HG03521 (cell line): ENCODE data around the gene NUDCD2.
"Not testable (repeated sequence)": the region's sequence is repeated elsewhere in the genome, so short reads cannot be mapped to it uniquely, and the experiment has no call there.

Experiments
- ATAC-seq: cut with Tn5 transposase; IDR thresholded peaks from one replicate; pipeline ENCODE4 v1.9.1; 2021; ENCODE audit warnings: mild to moderate bottlenecking, moderate library complexity; ENCODE audit not compliant: unreplicated experiment

The NUDCD2 gene

DNA sequence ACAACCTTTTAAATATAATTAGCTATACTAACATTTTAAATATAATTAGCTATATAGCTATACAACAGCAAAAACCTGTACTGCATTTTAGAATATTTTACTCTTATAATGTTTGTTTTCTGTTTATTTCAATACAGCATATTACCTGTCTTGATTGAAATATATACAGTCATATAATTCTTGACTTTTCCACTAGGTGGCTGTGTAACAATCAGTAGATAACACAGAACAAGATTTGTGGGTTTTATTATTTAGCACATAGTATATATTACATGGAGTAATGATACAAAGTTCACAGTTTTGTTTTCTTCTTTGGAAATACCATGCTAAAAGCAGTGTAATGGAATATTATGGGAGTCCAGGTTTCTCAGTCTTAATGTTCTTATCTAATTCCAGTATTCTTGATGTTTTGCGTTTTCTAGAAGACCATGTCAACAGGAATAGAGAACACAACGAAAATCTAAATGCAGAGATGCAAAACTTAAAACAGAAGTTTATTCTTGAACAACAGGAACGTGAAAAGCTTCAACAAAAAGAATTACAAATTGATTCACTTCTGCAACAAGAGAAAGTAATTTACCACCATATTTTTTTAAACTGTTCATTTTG lies 13.8 kb upstream of the NUDCD2 start:
- ATAC-seq, result peak; percentile 80

DNA sequence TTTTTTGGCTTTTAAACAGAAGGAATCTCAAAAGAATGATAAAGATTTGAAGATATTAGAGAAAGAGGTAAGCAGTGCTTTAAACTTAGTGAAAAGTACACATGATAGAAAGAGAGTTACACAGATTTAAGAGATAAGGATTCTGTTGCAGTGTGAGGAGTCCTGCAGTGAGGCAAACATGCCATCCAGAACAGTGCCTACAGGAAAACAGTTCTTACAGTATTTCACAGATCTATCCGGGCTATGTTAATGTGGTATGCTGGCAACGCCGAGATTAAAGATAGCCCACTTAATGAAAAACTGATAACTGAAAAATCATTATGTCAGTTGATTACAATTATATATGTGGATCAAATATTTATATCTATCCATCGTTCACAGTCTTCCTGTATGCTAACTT lies 7.8 kb upstream of the NUDCD2 start:
- ATAC-seq, result no peak

DNA sequence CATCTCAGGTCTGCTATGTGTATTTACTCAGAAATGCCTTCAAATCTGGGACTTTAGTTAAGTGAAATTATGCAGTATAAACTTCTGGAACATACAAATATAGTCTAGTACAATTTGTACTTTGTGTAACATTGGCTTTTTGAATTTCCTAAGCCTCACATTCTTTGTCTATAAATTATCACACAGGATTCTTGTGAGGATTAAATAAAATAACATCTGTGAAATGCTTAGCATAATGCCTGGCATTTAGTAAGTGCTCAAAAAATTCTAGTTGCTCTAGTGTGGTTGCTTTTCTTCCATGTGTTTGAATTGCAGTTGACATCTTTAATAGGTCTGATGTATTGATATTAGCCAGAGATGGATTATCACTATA lies 3.1 kb upstream of the NUDCD2 start:
- no peak for ATAC-seq

DNA sequence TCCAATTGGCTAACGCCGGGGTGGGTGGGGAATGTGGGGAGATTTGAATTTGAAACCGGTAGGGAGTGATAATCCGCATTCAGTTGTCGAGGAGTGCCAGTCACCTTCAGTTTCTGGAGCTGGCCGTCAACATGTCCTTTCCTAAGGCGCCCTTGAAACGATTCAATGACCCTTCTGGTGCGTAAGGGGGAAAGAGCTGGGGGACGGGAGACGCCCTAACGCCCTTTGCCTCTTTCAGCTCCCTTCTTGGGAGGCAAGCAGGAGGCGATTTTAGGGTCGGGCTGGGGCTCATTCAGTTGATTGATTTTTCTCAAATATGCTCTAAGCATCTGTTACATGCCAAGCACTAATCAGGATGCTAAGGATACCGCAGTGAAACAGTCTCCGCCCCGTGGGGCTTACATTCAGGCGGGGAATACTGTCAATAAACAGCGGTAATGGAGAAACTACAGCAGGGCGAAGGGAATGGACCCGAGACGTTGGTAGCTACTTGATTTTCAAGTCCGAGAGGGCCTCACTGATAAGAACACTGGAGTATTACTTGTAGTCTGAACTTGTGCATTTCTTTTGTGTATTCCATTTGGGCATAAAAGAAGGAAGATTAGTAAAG lies 765 bp upstream of the NUDCD2 start, which contains the start of gene HMMR:
Gene HMMR, plus strand, starts transcription at position 71 of the 610 bp plus-strand sequence. Its CDS starts 61 bp downstream, at position 132.
- ATAC-seq, result no peak

DNA sequence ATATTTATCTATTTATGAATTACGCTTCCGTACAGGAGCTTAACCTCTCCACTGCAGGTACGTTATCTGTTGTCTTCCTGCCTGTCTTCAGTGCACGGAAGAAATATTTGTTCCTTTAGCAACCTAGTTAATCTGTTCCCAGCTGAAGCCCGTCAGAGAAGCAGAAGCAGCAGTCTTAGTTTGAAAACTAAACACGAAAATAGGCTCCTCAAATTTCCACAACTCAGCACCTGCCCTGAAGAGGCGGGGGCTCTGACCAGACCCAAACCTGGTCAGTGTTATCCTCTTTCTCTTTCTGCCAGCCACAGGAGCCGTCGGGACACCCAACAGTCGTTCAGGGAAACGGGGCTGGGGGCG lies 462 bp downstream of the NUDCD2 start:
- peak; percentile 3 for ATAC-seq

DNA sequence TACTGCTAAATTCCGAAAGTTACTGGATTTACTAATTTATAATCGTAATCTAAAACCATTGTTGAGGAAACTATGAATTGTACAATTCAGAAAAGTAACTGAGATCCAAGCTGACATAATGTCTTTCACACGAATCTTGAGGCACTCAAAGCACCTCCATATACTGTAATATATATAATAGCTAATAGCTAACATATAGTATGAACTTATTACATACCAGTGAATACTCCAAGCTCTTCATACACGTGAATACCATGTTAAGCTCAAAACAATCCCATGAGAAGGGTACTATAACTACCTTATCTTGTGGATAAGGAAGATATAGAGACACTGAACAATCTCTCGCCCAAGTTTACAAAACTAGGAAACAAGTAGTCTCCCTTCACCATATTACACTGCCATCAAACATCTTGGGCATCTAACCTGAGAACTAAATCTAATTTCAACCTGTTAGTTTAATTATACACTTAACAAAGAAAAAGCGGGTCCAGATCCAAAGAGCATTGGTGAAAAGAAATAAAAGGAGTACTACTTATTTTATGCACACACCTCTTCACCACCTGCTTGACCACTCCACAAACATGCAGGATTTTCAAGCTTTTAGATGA lies 1.0 kb downstream of the NUDCD2 start:
- ATAC-seq, result no peak

DNA sequence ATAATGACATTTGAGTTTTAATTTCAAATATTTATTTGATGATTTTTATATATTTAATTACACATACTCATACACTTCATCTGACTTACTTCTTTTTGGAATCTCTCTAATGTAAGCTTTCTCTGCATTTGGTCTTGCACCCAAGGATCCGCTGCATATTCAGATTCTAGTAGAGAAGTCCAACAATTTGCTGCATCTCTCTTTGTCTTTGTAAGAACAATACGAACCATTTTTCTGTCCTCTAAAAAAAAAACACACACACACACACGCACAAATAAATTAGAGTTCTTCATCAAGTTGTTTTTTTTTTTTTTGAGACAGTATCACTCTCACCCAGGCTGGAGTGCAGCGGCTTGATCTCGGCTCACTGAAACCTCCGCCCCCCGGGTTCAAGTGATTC lies 3.1 kb downstream of the NUDCD2 start:
- no peak for ATAC-seq

DNA sequence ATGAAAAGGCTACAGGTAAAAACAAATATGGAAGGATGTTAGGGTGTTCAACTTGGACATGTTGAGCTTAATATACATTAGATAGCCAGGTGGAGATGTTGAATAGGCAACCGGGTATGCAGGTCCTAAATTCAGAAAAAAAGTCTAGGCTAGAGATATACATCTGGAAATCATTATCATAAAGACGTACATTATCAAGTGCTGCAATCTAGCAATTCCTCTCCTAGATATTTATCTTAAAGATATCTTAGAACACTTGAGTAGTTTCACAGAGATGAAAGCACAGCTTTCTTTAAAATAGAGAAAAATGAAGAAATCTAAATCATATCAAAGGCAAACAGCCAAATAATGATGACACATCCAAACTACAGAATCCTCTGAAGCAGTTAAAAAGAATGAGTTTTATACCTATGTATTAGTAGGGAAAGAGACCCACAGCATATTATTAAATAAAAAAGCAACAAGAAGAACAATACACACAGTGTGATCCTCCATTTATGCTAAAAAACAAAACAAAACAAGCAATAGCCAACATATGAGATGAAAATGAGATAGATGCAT lies 3.8 kb downstream of the NUDCD2 start:
- ATAC-seq, result no peak

DNA sequence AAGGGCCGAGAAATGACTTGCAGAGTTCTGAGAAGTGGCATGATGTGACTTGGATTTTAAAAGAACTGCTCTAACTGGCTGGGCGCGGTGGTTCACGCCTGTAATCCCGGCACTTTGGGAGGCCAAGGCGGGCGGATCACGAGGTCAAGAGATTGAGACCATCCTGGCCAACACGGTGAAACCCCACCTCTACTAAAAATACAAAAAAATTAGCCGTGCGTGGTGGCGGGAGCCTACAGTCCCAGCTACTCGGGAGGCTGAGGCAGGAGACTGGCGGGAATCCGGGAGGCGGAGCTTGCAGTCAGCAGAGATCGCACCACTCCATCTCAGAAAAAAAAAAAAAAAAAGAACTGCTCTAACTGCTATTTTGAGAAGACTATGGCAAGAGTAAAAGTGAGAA lies 4.5 kb downstream of the NUDCD2 start:
- not testable (repeated sequence) for ATAC-seq

DNA sequence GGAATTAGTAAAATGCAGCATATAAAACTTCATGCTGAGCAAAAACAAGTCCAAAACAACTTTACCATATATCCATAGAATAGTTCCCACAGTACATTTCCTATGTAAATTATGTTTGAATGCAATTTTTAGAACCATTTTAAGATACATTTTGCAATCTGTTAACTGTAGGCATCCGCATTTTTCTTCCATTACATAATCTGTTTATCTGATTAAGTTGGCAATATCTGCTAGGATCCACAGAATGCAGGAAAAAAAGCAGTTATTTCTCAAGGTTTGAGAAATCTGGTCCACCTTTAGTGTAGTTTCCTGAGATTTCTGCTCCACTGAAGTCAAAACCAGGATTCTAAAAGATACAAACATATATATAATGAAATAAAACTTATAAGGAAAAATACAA lies 6.2 kb downstream of the NUDCD2 start:
- ATAC-seq, result no peak

DNA sequence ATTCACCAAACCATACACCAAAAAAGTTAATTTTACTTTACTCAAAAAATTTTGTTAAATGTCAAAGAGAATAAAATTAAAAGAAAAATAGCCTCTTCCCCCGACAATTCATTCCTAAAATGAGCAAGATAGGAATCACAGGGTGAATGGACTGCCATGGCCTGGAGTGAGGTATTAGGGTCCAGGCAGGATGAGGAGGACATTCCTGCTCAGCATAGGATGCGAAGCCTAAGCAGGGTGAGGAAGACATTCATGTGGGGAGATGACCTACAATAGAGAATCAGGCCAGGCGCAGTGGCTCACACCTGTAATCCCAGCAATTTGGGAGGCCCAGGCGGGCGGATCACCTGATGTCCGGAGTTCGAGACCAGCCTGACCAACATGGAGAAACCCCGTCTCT lies 8.4 kb downstream of the NUDCD2 start:
- no peak for ATAC-seq

DNA sequence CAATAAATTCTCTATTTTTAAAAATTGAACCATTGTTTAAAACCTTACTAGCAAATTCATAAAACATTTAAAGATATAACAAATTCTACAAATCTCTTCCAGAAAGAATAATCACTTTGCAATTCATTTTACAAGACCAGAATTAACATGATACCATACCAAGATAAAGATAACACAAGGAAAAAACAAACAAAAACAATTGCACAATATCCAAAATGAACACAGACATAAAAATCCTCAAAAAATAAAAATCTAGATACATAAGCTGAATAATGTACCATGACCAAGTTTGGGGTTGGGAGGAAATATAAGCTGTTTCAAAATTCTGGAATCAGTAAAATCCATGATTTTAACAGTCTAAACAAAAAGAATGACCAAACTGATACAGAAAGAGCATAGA lies 11.4 kb downstream of the NUDCD2 start:
- ATAC-seq, result no peak

DNA sequence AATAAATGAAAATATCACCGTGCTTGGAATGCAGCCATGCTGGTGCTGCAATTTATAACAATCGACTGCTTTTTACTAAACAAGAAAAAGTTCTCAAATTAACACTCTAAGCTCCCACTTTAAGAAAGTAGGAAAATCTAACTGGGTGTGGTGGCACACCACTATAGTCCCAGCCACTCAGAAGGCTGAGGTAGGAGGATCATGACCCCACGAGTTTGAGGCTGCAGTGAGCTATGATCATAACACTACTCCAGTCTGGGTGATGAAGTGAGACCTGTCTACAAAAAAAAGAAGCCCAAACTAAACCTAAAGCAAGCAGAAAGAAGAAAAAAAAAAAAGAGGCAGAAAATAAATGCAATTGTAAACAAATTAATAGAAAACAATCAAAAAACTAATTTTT lies 12.0 kb downstream of the NUDCD2 start:
- ATAC-seq, result no peak

DNA sequence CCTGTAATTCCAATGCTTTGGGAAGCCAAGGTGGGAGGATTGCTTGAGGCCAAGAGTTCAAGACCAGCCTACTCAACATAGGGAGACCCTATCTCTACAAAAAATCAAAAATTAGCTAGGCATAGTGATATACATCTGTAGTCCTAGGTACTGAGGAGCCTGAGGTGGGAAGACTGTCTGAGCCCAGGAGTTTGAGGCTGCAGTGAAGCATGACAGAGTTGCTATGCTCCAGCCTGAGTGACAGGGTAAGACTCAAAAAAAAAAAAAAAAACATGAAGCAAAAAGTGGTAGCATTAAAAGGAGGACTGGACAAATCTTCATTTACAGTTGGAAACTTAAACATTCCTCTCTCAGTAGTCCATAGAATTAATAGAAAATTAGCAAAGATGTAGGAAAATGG lies 12.7 kb downstream of the NUDCD2 start:
- ATAC-seq, result no peak

DNA sequence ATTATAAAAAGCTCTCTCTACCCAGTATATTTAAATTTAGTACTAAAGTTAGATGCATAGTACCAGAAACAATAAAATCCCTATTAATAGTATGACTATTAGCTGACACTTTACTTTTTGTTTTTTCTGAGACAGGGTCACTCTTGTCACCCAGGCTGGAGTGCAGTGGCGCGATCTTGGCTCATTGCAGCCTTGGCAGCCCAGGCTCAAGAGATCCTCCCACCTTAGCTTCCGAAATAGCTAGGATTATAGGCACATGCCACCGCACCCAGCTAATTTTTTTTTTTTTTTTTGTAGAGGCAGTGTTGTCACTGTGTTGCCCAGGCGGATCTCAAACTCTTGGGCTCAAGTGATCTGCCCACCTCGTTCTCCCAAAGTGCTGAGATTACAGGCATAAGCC lies 14.6 kb downstream of the NUDCD2 start:
- no peak for ATAC-seq

DNA sequence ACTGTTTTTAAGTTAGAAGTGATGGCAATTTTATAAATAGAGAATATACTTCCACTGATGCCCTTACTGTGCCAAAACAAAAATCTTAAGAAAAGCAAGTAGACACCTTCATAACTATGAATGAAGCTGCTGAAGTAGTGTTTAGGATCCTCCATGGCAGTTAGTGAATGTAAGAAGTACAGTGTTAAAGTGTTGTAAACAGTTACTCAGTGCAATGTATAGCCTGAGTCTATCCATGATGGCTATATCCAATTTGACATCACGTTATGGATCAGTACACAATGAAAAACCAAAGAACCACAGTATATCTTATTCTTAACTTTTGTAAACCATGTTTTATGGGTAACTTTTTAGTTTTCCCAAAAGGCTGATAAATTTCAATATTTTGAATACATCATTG lies 15.4 kb downstream of the NUDCD2 start:
- no peak for ATAC-seq

DNA sequence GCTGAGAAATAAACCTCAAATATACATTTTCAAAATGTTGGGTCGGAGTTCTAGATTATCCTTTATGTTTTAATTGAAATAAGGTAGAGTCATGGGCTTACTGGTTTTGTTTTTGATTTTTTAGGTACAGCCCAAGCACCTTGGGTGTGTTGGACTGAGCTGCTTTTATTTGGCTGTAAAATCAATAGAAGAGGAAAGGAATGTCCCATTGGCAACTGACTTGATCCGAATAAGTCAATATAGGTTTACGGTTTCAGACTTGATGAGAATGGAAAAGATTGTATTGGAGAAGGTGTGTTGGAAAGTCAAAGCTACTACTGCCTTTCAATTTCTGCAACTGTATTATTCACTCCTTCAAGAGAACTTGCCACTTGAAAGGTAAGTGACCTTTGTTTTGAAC lies 18.9 kb downstream of the NUDCD2 start:
- no peak for ATAC-seq

DNA sequence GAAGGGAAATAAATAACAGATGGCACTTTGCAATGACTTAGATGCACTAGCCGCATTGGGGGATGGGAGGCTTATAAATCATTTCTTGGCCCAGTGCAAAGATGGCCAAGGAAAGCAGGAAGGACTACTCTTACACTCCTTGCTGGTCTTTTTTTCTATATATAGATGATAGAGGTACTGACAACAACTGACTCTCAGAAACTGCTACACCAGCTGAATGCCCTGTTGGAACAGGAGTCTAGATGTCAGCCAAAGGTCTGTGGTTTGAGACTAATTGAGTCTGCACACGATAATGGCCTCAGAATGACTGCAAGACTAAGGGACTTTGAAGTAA lies 20.8 kb downstream of the NUDCD2 start:
- no peak for ATAC-seq

DNA sequence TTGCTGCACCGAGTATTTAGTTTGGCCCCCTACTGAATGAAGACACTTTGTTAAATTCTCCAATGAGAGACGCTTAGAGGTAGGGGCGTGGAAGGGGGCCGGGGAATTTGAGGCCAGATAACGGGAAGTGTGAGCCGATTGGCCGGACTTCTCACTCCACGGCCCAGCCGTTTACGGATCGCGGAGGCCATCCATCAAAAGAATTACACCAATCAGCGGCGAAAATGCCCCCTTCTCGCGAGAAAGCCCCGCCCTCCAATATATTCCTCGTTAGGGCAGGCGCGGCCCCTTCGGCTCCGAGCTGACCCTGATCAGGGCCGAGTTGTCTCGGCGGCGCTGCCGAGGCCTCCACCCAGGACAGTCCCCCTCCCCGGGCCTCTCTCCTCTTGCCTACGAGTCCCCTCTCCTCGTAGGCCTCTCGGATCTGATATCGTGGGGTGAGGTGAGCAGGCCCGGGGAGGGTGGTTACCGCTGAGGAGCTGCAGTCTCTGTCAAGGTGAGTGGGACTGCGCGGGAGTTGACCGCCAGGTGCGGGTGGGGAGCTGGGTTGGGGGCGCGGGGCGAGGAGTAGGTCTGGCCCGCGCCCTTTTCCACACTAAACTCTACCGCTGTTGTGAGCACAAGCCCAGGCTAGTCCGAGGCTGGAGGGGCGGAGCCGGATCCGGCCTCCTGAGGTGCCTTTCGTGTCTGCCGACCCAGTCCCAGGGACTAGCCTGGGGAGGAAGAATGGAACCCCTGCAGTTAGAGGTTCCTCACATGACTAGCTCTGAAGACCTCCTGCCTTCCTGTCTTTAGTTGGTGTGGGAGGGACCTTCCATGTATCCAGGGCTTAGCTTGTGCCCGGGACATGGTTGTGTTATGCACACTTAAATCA lies 22.4 kb downstream of the NUDCD2 start, which contains the start of gene CCNG1:
Gene CCNG1, plus strand, starts transcription at position 287 of the 874 bp plus-strand sequence. CDS start 1,662 bp downstream, outside the sequence.
- peak; percentile 96 for ATAC-seq

DNA sequence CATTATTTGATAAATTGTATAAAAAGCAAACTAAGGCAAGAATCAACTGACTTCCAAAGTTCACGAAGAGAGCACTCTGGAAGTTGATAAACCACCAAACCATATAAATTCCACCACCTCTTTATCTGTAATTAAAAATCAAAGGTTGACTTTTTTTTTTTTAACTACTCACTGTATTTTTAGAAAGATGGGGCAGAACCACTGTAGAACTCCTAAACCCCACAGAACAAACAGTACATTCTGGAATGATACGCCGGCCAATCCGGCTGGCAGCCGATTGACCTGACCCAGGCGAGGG lies 22.9 kb downstream of the NUDCD2 start:
- ATAC-seq, result no peak

DNA sequence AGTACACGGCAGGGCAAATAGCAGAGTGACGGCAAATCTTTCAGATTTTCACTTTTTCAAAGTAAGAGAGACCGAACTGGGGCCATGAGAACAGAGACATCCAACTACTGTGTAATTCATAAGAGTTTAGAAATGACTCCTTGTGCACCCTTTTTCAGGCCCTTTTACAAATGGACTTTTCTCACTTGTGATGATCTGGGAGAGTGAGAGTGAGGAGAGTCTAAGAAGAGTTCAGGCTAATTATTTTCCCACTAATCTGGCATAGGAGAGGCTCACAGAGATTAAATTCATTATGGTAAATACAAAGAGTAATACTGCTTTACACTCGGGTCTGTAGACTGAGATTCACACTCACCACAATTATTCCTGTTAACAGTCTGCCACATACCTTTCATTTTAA lies 23.4 kb downstream of the NUDCD2 start:
- ATAC-seq, result no peak

DNA sequence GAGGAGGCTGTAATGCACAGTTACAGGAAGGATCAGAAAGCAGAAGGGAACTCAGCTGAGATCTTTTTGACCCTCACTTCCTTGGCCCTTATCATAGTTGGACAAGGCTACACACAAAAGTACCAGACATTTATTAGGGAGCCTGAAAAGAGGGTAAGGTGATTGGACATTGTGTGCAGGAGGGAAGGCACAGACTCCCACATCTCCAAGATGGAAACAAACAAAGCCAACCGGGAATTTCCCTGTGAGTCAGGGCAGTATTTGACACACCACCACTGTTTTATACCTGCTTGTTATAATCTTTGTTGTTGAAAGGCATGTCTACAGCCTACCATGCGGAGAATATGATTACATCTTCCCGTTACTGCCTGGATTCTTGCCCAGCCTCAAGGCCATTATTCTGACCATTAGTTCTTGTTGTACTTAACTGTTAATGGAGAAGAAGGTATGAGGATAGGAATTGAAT lies 25.5 kb downstream of the NUDCD2 start:
- ATAC-seq, result no peak
